NCI-H2029 treated with DMSO at 0.1 percent for 48 hours (cell line): ENCODE data around the gene NIPBL.
"Not testable (repeated sequence)": the region's sequence is repeated elsewhere in the genome, so short reads cannot be mapped to it uniquely, and the experiment has no call there.

Experiments
- DNase-seq: peaks from one replicate; lab custom pipeline; 2025; lab: John Stamatoyannopoulos, UW

Gene NIPBL

DNA sequence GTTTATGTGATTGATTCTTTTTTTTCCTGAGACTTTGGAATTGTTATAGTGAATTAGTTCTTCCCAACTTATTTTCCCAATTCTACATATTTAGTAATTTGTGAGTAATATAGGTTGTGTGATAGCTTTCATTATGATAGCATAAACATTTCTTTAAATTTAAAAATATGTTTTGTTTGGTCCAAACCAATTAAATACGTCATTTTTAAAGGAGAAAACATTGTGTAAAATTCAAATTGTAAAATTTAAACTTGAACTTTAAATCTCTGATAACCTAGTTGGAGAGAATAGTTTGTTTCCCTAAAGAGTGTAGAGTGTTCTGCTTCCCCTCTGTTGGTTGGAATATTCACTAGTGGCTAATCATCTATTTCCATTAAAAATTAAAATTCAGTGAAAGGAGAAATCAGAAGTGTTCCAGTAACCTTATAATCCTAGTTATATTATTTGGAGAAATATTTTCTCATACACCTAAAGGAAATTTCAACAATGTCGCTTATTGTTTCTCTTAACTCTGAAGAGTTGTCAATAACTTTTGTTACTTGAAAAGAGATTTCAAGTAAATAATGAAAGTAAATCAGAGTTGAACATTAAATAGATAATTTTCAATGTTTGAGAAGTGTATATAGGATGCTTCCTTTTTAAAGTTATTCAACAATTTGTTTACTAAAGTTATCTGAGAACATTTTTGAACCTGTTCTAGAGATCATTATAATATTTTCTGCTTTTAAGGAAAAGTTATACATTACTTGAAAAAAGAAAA lies 2.9 kb downstream of the NIPBL start:
- DNase-seq: no peak

DNA sequence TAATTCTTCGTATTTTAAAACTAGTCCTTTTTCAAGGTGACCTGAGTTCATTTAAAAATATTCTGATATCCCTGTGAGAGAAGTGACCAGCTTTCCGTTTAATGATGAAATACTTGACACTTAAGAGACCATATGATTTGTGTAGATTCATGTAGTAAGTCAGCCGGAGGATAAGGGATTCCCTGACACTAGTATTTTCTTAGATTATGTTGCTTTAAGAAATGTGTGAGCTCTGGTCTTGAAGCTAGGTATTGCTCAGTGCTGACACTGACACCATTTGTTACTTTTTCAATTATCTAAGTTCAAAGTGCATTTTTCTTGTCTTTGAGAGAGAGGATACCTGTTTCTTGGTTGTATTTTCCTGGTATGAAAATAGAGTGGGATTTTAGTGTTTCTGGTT lies 4.2 kb downstream of the NIPBL start:
- DNase-seq: no peak

DNA sequence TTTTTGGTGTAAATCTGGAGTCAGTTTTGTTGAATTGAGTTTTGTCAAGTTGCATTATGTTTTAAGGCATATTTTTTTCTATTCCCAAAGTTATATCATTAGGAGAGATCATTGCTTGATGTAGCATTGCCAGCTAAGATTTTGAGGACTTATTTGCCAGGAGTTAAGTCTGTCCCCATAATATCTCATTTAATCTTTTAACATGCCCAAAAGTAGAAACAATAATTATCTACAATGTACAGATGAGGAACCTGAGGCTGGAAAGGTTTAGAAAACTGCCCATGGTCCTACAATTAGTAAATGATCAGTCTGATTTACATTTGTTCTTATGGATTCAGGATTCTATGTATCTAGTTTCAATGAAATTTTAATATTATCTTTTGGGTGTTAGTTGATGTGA lies 4.7 kb downstream of the NIPBL start:
- no peak for DNase-seq

DNA sequence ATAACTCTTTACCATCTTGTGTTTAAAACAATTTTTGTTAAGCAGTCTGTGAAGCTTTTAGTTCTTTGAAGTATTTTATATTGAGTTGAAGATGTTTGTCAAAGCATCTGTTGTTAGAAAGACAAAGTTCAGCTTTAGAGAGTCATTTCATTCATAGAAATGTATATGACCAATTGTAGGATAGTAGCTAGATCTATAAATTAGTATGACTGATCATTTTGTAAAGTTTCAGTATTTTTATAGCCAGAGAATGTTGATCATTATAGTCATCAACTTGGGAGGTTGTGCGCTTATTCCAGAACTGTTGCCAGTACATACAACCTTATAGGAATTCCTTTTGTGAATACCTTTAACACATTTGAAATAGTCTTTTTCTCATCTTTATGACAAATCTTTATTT lies 5.2 kb downstream of the NIPBL start:
- DNase-seq: no peak

DNA sequence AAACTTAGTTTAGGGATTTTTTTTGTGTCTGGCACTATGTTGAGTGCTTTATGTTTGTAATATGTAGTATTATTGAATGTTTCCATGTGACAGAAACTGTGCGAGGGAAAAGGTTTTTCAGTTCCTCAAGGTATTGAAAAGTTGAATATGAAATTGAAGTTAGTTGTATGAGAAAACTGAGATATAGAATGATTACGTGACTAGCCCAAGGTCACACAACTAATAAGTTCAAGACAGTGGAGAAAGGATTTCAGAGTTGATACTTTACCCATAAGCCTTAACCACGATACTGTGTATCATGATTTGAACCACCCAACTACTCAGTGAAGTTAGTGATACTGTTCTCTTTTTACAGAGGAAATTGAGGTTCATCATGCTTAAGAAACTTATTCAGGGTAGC lies 5.7 kb downstream of the NIPBL start:
- DNase-seq: no peak

DNA sequence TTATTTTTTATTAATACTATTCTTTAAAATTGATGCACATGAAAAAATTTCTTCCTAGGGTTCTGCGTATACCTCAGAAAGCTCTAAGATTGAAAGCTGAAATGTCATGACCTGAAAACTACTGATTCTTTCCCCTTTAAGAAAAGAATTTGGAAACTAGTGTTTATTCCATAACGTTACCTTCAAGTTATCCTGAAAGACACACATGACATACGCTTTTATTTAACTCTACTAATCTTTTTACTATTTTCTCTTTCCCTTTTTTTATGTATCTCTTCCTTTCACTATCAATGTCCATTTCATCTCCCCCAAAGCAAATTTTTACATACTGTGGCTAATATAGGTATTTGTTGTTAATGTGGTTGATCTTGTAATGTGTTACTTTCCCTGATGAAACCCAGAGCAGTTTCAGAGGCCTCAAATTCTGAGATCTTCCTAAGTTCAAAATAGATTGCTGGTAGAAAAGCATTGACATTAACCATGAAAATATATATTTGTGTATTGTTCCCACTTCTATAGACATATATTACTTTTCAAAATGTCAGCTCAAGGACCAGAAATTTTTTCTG lies 7.4 kb downstream of the NIPBL start:
- no peak for DNase-seq

DNA sequence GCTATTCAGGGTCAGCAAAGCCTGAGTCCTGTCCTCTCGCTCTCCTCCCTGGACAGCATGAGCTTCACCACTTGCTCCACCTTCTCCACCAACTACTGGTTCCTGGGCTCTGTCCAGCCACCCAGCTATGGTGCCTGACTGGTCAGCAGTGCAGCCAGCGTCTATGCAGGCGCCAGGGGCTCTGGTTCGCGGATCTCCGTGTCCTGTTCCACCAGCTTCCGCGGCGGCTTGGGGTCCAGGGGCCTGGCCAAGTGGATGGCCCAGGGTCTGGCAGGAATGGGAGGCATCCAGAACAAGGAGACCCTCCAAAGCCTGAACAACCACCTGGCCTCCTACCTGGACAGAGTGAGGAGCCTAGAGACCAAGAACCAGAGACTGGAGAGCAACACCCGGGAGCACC lies 8.6 kb downstream of the NIPBL start:
- DNase-seq: no peak

DNA sequence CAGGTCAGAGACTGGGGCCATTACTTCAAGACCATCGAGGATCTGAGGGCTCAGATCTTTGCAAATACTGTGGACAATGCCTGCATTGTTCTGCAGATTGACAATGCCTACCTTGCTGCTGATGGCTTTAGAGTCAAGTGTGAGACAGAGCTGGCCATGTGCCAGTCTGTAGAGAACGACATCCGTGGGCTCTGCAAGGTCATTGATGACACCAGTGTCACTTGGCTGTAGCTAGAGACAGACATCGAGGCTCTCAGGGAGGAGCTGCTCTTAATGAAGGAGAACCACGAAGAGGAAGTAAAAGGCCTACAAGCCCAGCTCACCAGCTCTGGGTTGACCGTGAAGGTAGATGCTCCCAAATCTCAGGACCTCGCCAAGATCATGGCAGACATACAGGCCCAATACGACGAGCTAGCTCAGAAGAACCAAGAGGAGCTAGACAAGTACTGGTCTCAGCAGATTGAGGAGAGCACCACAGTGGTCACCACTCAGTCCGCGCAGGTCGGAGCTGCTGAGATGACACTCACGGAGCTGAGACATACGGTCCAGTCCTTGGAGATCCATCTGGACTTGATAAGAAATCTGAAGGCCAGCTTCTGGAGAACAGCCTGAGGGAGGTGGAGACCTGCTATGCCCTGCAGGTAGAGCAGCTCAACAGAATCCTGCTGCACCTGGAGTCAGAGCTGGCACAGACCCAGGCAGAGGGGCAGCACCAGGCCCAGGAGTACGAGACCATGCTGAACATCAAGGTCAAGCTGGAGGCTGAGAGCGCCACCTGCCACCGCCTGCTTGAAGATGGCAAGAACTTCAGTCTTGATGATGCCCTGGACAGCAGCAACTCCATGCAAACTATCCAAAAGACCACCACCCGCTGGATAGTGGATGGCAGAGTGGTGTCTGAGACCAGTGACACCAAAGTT lies 9.3 kb downstream of the NIPBL start:
- no peak for DNase-seq

DNA sequence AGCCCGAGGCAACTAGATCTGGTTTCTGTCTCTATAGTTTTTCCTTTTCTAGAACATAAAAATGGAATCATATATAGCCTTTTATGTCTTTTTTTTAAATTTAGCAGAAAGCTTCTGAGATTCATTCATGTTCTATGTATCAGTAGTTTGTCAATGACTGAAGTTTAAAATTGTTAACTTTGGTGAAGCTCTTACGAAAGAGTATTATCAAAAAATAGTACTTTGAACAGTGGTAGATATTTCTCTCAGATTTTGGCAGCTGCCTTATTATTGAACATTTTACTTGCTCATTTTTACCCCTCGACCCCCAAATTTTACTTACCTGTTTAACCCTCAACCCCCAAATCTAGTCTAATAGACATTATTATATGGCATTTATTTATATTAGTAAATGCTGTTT lies 10.2 kb downstream of the NIPBL start:
- DNase-seq: no peak

DNA sequence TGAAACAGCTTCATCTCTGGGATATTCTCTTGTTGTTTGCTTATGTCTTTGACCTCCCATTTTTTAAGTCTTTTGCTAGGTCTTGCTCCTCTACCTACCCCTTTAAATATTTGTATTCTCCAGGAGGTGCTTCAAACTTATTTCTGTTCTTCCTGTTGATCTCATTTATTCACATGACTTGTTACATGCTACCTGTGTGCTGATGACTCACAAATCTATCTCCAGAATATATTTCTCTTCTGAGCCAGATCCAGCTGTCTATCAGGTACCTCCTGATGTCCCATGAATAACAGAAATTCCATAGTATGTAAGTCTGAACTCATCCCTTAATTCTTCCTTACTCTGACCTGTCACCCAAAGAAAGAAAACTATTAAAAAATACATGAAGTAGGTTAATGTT lies 11.0 kb downstream of the NIPBL start:
- no peak for DNase-seq

DNA sequence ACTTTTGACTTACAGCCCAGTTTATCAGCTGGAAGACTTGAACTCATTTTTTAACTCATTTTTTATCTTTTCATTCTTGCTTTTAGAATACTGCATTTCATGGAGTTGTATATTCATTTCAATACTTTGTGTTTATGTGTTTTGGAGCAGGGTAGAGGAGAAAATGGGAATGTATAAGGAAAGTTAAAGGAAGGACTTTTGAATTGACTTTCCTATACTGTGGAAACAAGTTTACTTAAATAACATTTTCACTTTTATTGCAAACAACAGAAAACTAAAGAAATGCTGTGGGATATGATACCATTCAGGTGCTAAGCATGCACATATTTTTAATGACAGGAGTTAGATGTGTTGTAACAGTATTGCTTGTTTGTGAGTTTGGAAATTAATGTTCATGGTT lies 11.7 kb downstream of the NIPBL start:
- no peak for DNase-seq

DNA sequence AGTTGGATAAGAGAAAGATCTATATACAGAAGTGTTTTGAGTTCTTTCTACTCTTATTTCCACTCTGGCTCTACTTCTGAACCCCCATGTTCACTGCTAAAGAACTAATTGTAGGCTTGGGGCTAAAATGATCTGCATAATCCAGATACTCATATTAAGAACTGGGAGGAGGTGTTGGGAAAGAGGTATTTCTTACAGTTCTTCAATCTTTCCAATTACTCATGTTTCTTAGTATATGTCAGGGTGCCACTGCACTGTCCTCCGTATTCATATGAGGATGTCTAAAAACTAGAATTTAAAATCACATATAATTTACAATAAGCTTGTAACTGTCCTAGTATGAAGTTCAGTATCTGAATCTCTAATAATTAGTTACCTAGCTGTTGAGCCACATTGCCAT lies 12.7 kb downstream of the NIPBL start:
- DNase-seq: no peak

DNA sequence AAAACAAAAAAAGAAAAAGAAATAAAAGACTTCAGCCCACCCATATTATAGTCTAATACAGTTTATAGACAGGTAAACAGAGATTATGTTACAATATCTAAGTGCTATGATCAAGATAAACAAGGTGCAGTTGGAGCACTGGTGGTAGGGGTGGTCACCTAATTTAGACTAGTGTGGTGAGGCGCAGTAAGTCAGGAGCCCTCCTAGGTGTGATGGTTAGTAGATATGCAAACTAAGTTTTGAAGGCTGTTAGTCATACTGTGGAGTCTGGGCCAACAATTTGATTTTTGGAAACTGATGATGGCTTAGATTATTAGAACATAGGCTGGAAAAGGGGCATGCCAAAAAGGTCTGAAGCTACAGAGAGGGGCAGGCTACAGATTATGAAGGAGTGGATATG lies 14.7 kb downstream of the NIPBL start:
- no peak for DNase-seq

DNA sequence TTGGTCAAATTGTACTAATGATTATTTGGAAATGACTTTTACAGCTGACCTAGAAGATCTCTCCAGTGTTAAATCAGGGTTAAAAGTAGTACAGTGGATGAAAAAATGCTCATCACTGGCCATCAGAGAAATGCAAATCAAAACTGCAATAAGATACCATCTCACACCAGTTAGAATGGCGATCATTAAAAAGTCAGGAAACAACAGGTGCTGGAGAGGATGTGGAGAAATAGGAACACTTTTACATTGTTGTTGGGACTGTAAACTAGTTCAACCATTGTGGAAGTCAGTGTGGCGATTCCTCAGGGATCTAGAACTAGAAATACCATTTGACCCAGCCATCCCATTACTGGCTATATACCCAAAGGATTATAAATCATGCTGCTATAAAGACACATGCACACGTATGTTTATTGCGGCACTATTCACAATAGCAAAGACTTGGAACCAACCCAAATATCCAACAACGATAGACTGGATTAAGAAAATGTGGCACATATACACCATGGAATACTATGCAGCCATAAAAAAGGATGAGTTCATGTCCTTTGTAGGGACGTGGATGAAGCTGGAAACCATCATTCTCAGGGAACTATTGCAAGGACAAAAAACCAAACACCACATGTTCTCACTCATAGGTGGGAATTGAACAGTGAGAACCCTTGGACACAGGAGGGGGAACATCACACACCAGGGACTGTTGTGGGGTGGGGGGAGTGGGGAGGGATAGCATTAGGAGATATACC lies 15.7 kb downstream of the NIPBL start:
- not testable (repeated sequence) for DNase-seq

DNA sequence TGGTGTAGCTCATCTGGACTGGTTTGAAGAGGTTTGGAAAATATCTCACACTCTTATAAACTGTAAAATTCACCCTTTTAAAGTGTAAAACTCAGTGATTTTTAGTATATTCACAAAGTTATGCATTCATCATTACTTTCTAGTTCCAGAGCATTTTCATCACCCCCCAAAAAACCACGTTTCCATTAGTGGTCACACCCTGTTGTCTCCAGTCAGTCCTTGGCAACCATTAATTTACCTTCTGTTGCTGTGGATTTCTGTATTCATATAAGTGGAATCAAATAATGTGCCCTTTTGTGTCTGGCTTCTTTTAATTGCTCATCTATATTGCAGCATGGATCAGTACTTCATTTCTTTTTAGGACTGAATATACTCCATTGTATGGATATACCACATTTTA lies 18.4 kb downstream of the NIPBL start:
- no peak for DNase-seq

DNA sequence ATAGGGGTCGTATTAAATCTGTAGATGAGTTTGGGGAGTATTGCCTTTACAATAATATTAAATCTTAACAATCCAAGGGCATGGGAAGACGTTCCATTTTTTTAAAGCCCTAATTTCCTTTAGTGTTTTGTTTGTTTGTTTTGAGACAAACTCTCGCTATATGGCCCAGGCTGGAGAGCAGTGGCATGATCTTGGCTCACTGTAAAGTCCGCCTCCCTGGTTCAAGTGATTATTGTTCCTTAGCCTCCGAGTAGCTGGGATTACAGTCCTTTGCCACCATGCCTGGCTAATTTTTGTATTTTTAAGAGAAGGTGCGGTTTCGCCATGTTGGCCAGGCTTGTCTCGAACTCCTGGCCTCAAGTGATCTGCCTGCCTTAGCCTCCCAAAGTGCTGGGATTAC lies 19.9 kb downstream of the NIPBL start:
- no peak for DNase-seq

DNA sequence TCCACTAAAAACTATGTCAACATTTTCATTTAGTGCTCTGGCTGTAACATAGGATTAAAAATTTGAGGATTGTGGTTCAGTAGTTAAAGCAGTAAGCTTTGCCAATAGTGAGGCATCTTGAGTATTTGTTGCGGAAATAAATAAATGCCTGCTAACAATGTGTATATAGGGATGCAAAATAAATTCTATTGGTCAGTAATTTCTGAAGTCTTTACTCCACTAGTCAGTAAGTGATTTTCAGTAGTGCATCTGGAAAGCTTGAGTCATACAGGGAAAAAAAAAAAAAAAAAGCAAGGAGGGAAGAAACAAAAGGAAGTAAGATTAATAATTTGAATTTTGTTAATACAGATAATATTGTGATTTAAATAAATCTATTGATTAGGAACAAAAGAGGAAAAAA lies 21.0 kb downstream of the NIPBL start:
- no peak for DNase-seq

DNA sequence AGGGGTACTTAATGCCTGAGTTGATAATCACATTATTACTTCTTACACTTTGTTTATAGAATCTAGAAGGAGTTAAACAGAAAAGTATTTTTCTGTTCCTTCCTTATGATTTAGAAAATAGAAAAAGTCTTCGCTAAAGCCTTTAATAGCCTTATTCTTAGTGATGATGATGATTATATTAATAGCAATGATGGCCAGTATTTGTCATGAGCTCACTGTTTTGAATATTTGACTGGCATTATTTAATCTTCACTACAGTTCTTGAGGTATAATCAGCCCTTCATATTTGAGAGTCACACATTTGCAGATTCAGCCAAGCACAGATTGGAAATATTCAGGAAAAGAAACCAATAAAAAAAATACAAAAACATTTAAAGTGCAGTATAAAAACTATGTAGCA lies 23.3 kb downstream of the NIPBL start:
- no peak for DNase-seq

DNA sequence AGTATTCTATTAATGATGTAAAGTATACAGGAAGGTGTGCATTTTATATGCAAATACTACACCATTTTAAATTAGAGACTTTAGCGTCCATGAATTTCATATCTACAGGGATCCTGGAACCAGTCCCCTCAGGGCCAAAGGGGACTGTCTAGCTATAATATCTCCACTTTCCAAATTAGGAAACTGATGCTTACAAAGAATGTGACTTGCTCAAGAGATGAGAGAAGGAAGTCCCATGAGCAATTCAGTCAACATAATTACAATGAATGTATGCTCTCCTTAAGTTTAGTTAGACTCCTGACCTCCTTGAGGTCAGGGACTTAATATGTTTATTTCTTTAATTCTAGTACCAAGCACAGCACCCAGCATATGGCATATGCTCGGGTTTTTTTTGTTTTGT lies 23.7 kb downstream of the NIPBL start:
- DNase-seq: no peak

DNA sequence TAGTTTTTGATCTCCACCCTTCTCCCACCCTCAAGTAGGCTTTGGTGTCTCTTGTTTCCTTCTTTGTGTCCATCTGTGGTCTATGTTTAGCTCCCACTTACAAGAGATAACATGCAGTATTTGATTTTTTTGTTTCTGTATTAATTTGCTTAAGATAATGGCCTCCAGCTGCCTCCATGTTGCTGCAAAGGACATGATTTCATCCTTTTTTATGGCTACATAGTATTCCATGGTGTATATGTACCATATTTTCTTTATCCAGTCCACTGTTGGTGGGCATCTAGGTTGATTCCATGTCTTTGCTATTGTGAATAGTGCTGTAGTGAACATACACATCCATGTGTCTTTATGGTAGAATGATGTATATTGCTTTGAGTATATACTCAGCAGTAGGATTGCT lies 24.5 kb downstream of the NIPBL start:
- not testable (repeated sequence) for DNase-seq

DNA sequence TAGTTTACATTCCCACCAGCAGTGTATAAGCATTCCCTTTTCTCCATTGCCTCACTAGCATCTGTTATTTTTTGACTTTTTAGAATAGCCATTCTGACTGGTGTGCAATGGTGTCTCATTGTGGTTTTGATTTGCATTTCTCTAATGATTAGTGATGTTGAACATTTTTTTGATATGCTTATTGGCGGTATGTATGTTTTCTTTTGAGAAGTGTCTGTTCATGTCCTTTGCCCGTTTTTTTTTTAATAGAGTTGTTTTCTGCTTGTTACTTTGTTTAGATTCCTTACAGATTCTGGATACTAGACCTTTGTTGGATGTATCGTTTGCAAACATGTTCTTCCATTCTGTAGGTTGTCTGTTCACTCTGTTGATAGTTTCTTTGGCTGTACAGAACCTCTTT lies 25.3 kb downstream of the NIPBL start:
- DNase-seq: no peak

DNA sequence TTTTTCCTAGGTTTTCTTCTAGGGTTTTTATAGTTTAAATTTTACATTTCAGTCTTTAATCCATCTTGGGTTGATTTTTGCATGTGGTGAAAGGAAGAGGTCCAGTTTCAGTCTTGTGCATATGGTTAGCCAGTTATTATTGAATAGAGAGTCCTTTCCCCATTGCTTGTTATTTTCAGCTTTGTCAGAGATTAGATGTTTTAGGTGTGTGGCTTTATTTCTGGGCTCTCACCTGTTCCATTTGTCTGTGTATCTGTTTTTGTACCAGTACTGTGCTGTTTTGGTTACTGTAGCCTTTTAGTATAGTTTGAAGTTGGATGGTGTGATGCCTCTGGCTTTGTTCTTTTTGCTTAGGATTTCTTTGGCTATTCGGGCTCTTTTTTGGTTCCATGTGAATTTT lies 25.8 kb downstream of the NIPBL start:
- DNase-seq: no peak
